Bronchial epithelial cell (primary cell): ENCODE data around the gene CKS2. TPM values are rescaled to one million over a fixed set of nuclear protein-coding genes. Genes with fewer than 3 reads are reported as not detected.
"Not testable (repeated sequence)": the region's sequence is repeated elsewhere in the genome, so short reads cannot be mapped to it uniquely, and the experiment has no call there.

Source experiments
- DNase-seq: peaks from one replicate; pipeline ENCODE4 v3.0.0-alpha.2; 2010; ENCODE audit warnings: low read depth
- FAIRE-seq: peaks from 2 replicates; lab custom pipeline; 2011; peaks lifted over from hg19 to GRCh38; lab: Jason Lieb, UNC
- H3K27me3 ChIP-seq: 2 replicates; pipeline ENCODE4 v1.5.1; 2011; ENCODE audit warnings: low read length; ENCODE audit not compliant: control insufficient read depth, insufficient read depth
- H3K36me3 ChIP-seq: 2 replicates; pipeline ENCODE4 v1.5.1; 2011; ENCODE audit warnings: low read length; ENCODE audit not compliant: control insufficient read depth, insufficient read depth
- H3K4me3 ChIP-seq: 2 replicates; pipeline ENCODE4 v1.5.1; 2011; ENCODE audit warnings: mild to moderate bottlenecking, low read depth, low read length, control low read depth
- total RNA-seq: library from RNA; depleted of rRNA; stranded (reverse); fragments of >200 nt; gene quantifications from 2 replicates; pipeline ENCODE4 v1.2.1, GENCODE V29; 2014
- TF ChIP-seq, protein P1 (sequence below): IDR thresholded peaks from 2 replicates; pipeline ENCODE4 v1.5.1; 2011; ENCODE audit warnings: mild to moderate bottlenecking, moderate library complexity, low read length, control low read depth, inconsistent platforms; ENCODE audit not compliant: insufficient read depth, severe bottlenecking

Gene CKS2
- 16.3 and 16.6 TPM in 2 replicates for total RNA-seq

DNA sequence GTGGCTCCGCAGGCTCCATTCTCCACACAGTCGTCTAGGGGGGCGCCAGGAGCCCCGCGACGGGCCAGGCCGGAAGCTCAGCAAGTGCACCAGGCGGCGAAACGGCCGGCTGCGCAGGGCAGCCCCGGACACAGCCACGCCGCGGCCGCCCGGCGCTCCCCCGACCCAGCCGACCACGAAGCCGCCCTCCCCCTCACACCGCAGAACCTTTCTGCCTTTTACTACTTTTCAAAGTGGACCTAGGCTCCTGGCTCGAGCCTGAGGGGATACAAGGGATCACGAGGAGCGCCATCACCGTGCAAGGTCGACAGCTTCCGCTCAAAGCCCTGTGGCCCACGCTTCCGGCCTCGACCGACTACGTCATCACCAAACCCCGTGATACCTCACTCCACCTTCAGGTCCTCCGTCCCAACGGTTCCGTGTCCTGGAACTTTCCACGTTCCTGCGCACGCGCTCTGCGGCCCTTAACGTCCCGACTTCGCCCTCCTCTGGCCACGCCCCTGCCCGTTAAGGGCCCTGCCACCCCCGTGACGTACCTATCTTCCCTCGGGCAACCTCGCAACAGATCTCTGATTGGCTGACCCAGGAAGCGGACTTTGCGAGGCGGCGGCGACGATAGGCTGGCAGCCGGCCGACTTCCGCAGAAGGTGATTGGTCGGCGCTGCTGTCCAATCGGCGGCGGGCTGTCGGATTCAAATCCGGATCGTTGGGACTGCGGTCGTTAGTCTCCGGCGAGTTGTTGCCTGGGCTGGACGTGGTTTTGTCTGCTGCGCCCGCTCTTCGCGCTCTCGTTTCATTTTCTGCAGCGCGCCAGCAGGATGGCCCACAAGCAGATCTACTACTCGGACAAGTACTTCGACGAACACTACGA, at the start of gene CKS2:
TSS of gene CKS2 (plus strand) at position 721 of the 871 bp plus-strand sequence. CDS start at position 819, 98 bp downstream.
- TF ChIP-seq, protein P1, sequence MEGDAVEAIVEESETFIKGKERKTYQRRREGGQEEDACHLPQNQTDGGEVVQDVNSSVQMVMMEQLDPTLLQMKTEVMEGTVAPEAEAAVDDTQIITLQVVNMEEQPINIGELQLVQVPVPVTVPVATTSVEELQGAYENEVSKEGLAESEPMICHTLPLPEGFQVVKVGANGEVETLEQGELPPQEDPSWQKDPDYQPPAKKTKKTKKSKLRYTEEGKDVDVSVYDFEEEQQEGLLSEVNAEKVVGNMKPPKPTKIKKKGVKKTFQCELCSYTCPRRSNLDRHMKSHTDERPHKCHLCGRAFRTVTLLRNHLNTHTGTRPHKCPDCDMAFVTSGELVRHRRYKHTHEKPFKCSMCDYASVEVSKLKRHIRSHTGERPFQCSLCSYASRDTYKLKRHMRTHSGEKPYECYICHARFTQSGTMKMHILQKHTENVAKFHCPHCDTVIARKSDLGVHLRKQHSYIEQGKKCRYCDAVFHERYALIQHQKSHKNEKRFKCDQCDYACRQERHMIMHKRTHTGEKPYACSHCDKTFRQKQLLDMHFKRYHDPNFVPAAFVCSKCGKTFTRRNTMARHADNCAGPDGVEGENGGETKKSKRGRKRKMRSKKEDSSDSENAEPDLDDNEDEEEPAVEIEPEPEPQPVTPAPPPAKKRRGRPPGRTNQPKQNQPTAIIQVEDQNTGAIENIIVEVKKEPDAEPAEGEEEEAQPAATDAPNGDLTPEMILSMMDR = no peak
- Histone ChIP-seq H3K4me3 (peak within 1 kb of the TSS; percentile 71), H3K36me3 (no peaks in the 10 kb centered on the region), H3K27me3 (no peaks in the 10 kb centered on the region)
- FAIRE-seq (peak; percentile 47), DNase-seq (peak; percentile 100)

DNA sequence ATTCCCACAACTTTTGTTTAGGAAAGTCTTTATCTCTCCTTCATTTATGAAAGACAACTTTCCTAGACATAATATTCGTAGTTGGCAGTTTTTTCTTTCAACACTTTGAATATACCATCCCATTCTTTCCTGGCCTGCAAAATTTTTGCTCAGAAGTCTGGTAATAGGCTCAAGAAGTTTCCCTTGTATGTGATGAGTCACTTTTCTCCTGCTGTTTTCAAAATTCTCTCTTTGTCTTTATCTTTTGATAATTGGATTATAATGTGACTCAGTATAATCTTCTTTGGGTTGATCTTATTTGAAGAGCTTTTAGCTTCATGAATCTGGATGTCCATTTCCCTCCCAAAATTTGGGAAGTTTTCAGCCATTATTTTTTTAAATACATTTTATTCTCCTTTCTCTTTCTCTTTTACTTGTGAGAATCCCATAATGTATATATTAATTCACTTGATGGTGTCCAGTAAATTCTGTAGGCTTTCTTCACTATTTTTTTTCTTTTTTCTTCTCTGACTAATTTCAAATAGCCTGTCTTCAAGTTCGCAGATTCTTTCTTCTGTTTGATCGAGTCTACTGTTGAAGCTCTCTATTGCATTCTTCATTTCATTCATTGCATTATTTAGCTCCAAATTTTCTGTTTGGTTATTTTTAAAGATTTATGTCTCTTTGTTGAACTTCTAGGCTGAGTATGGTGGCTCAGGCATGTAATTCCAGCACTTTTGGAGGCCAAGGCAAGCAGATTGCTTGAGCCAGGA, 37.3 kb upstream of the CKS2 start:
- no peaks in the 10 kb centered on the region for H3K27me3 ChIP-seq
- no peak overlapping the region for H3K4me3 ChIP-seq
- FAIRE-seq = no peak
- no peaks in the 10 kb centered on the region for H3K36me3 ChIP-seq
- DNase-seq = no peak
- TF ChIP-seq, protein P1 = no peak

- FAIRE-seq (no peak), DNase-seq (peak; percentile 73)
- TF ChIP-seq, protein P1 = no peak
- H3K4me3 ChIP-seq = no peak overlapping the region
- no peaks in the 10 kb centered on the region for H3K27me3 ChIP-seq
- H3K36me3 ChIP-seq = no peaks in the 10 kb centered on the region
These were observed 36.2 kb upstream of the CKS2 start for GRCh38 chr9:89274838-89275237.

GRCh38 chr9:89276040-89276439, 35.0 kb upstream of the CKS2 start:
- not testable (repeated sequence) for H3K27me3 ChIP-seq, FAIRE-seq, H3K36me3 ChIP-seq, DNase-seq, H3K4me3 ChIP-seq

- FAIRE-seq (peak; percentile 68), DNase-seq (no peak)
- Histone ChIP-seq H3K36me3 (no peaks in the 10 kb centered on the region), H3K4me3 (no peak overlapping the region), H3K27me3 (no peaks in the 10 kb centered on the region)
- TF ChIP-seq, protein P1 = no peak
These were observed 34.0 kb upstream of the CKS2 start for GRCh38 chr9:89277043-89277442.

GRCh38 chr9:89277454-89277853, 33.5 kb upstream of the CKS2 start:
- FAIRE-seq (no peak), DNase-seq (no peak)
- no peak overlapping the region for H3K4me3 ChIP-seq
- H3K36me3 ChIP-seq = no peaks in the 10 kb centered on the region
- TF ChIP-seq, protein P1 = no peak
- no peaks in the 10 kb centered on the region for H3K27me3 ChIP-seq
